Mesenchymal stem cell (in vitro differentiated cells and primary cell): Measurements from ENCODE around the gene AHRR.

ENCODE experiments used
- DNase-seq: peaks from one replicate; pipeline ENCODE4 v3.0.0-alpha.2; 2013
- H2AFZ ChIP-seq: one replicate; pipeline ENCODE4 v1.6.1; 2013; ENCODE audit warnings: low read depth, mild to moderate bottlenecking, control low read depth, inconsistent platforms, low read length, moderate library complexity
- H2AK5ac ChIP-seq: 2 replicates; pipeline ENCODE4 v1.6.1; 2013; ENCODE audit warnings: low read length, moderate library complexity, mild to moderate bottlenecking, inconsistent platforms; ENCODE audit not compliant: severe bottlenecking
- H2BK120ac ChIP-seq: one replicate; pipeline ENCODE4 v1.6.1; 2013; ENCODE audit warnings: low read depth, mild to moderate bottlenecking, inconsistent platforms, low read length, moderate library complexity
- H2BK12ac ChIP-seq, 2 experiments: one replicate each; pipeline ENCODE4 v1.6.1; 2013; ENCODE audit warnings: inconsistent platforms in 2 of 2, low read length in 2 of 2, mild to moderate bottlenecking in 2 of 2, moderate library complexity in 2 of 2, control low read depth in 1 of 2
- H2BK15ac ChIP-seq: one replicate; pipeline ENCODE4 v1.6.1; 2013; ENCODE audit warnings: mild to moderate bottlenecking, low read depth, inconsistent platforms; ENCODE audit not compliant: poor library complexity, severe bottlenecking
- H2BK5ac ChIP-seq: 2 replicates; pipeline ENCODE4 v1.6.1; 2013; ENCODE audit warnings: low read depth, mild to moderate bottlenecking, low read length, control low read depth, inconsistent platforms; ENCODE audit not compliant: poor library complexity, severe bottlenecking
- H3K14ac ChIP-seq, 2 experiments: one replicate each; pipeline ENCODE4 v1.6.1; 2013; ENCODE audit warnings: inconsistent platforms in 2 of 2, low read length in 2 of 2, control low read depth in 1 of 2, mild to moderate bottlenecking in 1 of 2, moderate library complexity in 1 of 2
- H3K18ac ChIP-seq, 2 experiments: one replicate each; pipeline ENCODE4 v1.6.1; 2013; ENCODE audit warnings: inconsistent platforms in 2 of 2, low read length in 2 of 2, control low read depth in 1 of 2, low read depth in 1 of 2, mild to moderate bottlenecking in 1 of 2
- H3K23ac ChIP-seq, 2 experiments: one replicate each; pipeline ENCODE4 v1.6.1; 2013; ENCODE audit warnings: inconsistent platforms in 2 of 2, low read length in 2 of 2, mild to moderate bottlenecking in 2 of 2, moderate library complexity in 2 of 2, control low read depth in 1 of 2
- H3K27ac ChIP-seq: 2 replicates; pipeline ENCODE4 v1.5.1; 2013; ENCODE audit warnings: mild to moderate bottlenecking, moderate library complexity, low read length, control low read depth, inconsistent platforms; ENCODE audit not compliant: poor library complexity, severe bottlenecking
- H3K27me3 ChIP-seq, 2 experiments: 2 replicates each; pipeline versions ENCODE4 v1.6.1 to v1.7.0; 2013; ENCODE audit warnings: low read length in 2 of 2, mild to moderate bottlenecking in 2 of 2, moderate library complexity in 2 of 2, control low read depth in 1 of 2, inconsistent platforms in 1 of 2; ENCODE audit not compliant: control insufficient read depth in 1 of 2, insufficient read depth in 1 of 2
- H3K36me3 ChIP-seq, 2 experiments: 2 replicates each; pipeline versions ENCODE4 v1.6.1 to v1.7.0; 2013; ENCODE audit warnings: low read length in 2 of 2, control low read depth in 1 of 2, inconsistent platforms in 1 of 2, low read depth in 1 of 2, mild to moderate bottlenecking in 1 of 2; ENCODE audit not compliant: insufficient read depth in 2 of 2, control insufficient read depth in 1 of 2
- H3K4ac ChIP-seq, 2 experiments: one replicate each; pipeline ENCODE4 v1.6.1; 2013; ENCODE audit warnings: inconsistent platforms in 2 of 2, low read length in 2 of 2, mild to moderate bottlenecking in 2 of 2, moderate library complexity in 2 of 2, control low read depth in 1 of 2, low read depth in 1 of 2
- H3K4me1 ChIP-seq: 2 replicates; pipeline ENCODE4 v1.6.1; 2013; ENCODE audit warnings: low read depth, low read length, control low read depth; ENCODE audit not compliant: control insufficient read depth, insufficient read depth
- H3K4me2 ChIP-seq: 2 replicates; pipeline ENCODE4 v1.6.1; 2013; ENCODE audit warnings: low read length, mild to moderate bottlenecking, inconsistent platforms; ENCODE audit not compliant: poor library complexity, severe bottlenecking
- H3K4me3 ChIP-seq, 2 experiments: 2 replicates each; pipeline versions ENCODE4 v1.5.1 to v1.7.0; 2013; ENCODE audit warnings: low read length in 2 of 2, mild to moderate bottlenecking in 2 of 2, control low read depth in 1 of 2, low read depth in 1 of 2; ENCODE audit not compliant: insufficient read depth in 1 of 2
- H3K79me1 ChIP-seq: replicated peaks from 2 replicates; pipeline ENCODE4 v1.6.1; 2013; ENCODE audit warnings: mild to moderate bottlenecking, control low read depth, low read length, inconsistent platforms; ENCODE audit not compliant: poor library complexity, severe bottlenecking
- H3K9ac ChIP-seq: 2 replicates; pipeline ENCODE4 v1.7.0; 2013; ENCODE audit warnings: mild to moderate bottlenecking, low read length, moderate library complexity
- H3K9me3 ChIP-seq: 2 replicates; pipeline ENCODE4 v1.7.0; 2013; ENCODE audit warnings: mild to moderate bottlenecking, low read length; ENCODE audit not compliant: control insufficient read depth
- H4K8ac ChIP-seq: one replicate; pipeline ENCODE4 v1.6.1; 2013; ENCODE audit warnings: inconsistent platforms, mild to moderate bottlenecking, low read length, moderate library complexity
- H4K91ac ChIP-seq: one replicate; pipeline ENCODE4 v1.6.1; 2013; ENCODE audit warnings: mild to moderate bottlenecking, low read length, inconsistent platforms
- WGBS: methylation state at CpG from one replicate; pipeline ENCODE4 v1.1.7; 2013; ENCODE audit warnings: mixed read lengths; 5-methylcytosine and 5-hydroxymethylcytosine counted together

AHRR gene

GRCh38 chr5:433836-434235, 112.3 kb downstream of the AHRR start:
- Histone ChIP-seq H3K27ac (no peak overlapping the region), H3K9ac (no peak overlapping the region), H2BK15ac (no peak overlapping the region)

GRCh38 chr5:434443-435146, 113.1 kb downstream of the AHRR start:
- Histone ChIP-seq H3K27me3 (no peaks in the 10 kb centered on the region), H2BK5ac (no peak overlapping the region), H2AK5ac (no peak overlapping the region), H3K23ac (no peak overlapping the region), H3K9me3 (no peaks in the 10 kb centered on the region), H3K4ac (no peak overlapping the region), H2BK15ac (no peak overlapping the region), H4K8ac (no peak overlapping the region), H3K4me3 (no peak overlapping the region), H3K18ac (no peak overlapping the region), H3K14ac (no peak overlapping the region), H2BK120ac (no peak overlapping the region), H2BK12ac (no peak overlapping the region), H3K27ac (no peak overlapping the region), H3K9ac (no peak overlapping the region), H2AFZ (no peak overlapping the region), H3K36me3 (peaks cover 5 to 27% of the 10 kb centered on the region in 2 experiments), H3K79me1 (no peaks in the 10 kb centered on the region), H4K91ac (peak overlapping the region; percentile 6), H3K4me1 (peaks cover 24% of the 10 kb centered on the region), H3K4me2 (no peak overlapping the region)
- 90% methylated on average over 25 of the region's 26 CpGs for WGBS
- DNase-seq, result no peak

More at GRCh38 chr5:433836-434235, 112.3 kb downstream of the AHRR start:
- Histone ChIP-seq H3K4me1 (peaks cover 31% of the 10 kb centered on the region), H3K14ac (no peak overlapping the region), H3K18ac (no peak overlapping the region), H3K4me3 (no peak overlapping the region), H3K4ac (no peak overlapping the region), H3K27me3 (no peaks in the 10 kb centered on the region), H2BK5ac (no peak overlapping the region), H3K79me1 (no peaks in the 10 kb centered on the region), H4K8ac (no peak overlapping the region), H2AK5ac (no peak overlapping the region), H3K23ac (no peak overlapping the region), H3K36me3 (peaks cover 8 to 29% of the 10 kb centered on the region in 2 experiments), H2BK120ac (no peak overlapping the region), H2BK12ac (no peak overlapping the region), H3K9me3 (no peaks in the 10 kb centered on the region), H2AFZ (no peak overlapping the region), H3K4me2 (no peak overlapping the region), H4K91ac (peak overlapping the region; percentile 6)
- no peak for DNase-seq
- 89% methylated on average over 16 of the region's 16 CpGs for WGBS

- H2AK5ac ChIP-seq, result no peak overlapping the region
- peaks cover 5 to 27% of the 10 kb centered on the region in 2 experiments for H3K36me3 ChIP-seq
- H3K27ac ChIP-seq, result no peak overlapping the region
- H3K23ac ChIP-seq, result no peak overlapping the region
- H2BK15ac ChIP-seq, result no peak overlapping the region
- H3K9ac ChIP-seq, result no peak overlapping the region
- no peak overlapping the region for H3K4me2 ChIP-seq
- no peaks in the 10 kb centered on the region for H3K79me1 ChIP-seq
- H2BK120ac ChIP-seq, result no peak overlapping the region
- no peaks in the 10 kb centered on the region for H3K27me3 ChIP-seq
- H3K18ac ChIP-seq, result no peak overlapping the region
- no peak overlapping the region for H3K14ac ChIP-seq
- H2BK5ac ChIP-seq, result no peak overlapping the region
- H3K9me3 ChIP-seq, result no peaks in the 10 kb centered on the region
- H3K4ac ChIP-seq, result no peak overlapping the region
- no peak overlapping the region for H4K8ac ChIP-seq
- 95% methylated on average over 27 of the region's 27 CpGs for WGBS
- peaks cover 17% of the 10 kb centered on the region for H3K4me1 ChIP-seq
- no peak for DNase-seq
- H3K4me3 ChIP-seq, result no peak overlapping the region
- no peak overlapping the region for H4K91ac ChIP-seq
- H2BK12ac ChIP-seq, result no peak overlapping the region
- no peak overlapping the region for H2AFZ ChIP-seq
Measured at GRCh38 chr5:435156-435790, 113.8 kb downstream of the AHRR start.

- Histone ChIP-seq H4K8ac (peak overlapping the region; percentile 0), H2AFZ (no peak overlapping the region), H3K18ac (no peak overlapping the region), H3K27me3 (no peaks in the 10 kb centered on the region), H2BK12ac (peak overlapping the region in 1 of 2 experiments; percentile 29), H3K4me3 (no peak overlapping the region), H3K79me1 (no peaks in the 10 kb centered on the region), H3K14ac (peak overlapping the region in 1 of 2 experiments; percentile 36), H3K23ac (no peak overlapping the region), H2BK5ac (no peak overlapping the region), H3K9me3 (no peaks in the 10 kb centered on the region), H2AK5ac (no peak overlapping the region), H4K91ac (no peak overlapping the region), H3K27ac (no peak overlapping the region), H3K36me3 (peaks cover 12 to 22% of the 10 kb centered on the region in 2 experiments), H3K4ac (no peak overlapping the region), H3K9ac (no peak overlapping the region), H2BK120ac (no peak overlapping the region), H2BK15ac (no peak overlapping the region), H3K4me2 (no peak overlapping the region), H3K4me1 (peaks cover 11% of the 10 kb centered on the region)
- WGBS, result 83% methylated on average over 18 of the region's 18 CpGs
- DNase-seq, result peak; percentile 49
Measured at GRCh38 chr5:435961-436640, 114.6 kb downstream of the AHRR start.
